ENCODE results near the gene DRD2. TPM values are rescaled to one million over a fixed set of nuclear protein-coding genes. Genes with fewer than 3 reads are reported as not detected.

DRD2 gene
- total RNA-seq, 1 donor from 2014 or later, result 0.44 TPM

- DNase-seq (ENCODE audit: low spot score), result no peak
These were observed 9.0 kb upstream of the DRD2 start for GRCh38 chr11:113484223-113484622.

GRCh38 chr11:113481672-113482071 is 6.5 kb upstream of the DRD2 start:
- no peak for DNase-seq (ENCODE audit: low spot score)

GRCh38 chr11:113481226-113481625 is 6.0 kb upstream of the DRD2 start:
- DNase-seq (ENCODE audit: low spot score), result no peak

GRCh38 chr11:113477321-113477720 is 2.1 kb upstream of the DRD2 start:
- no peak for DNase-seq (ENCODE audit: low spot score)

- DNase-seq (ENCODE audit: low spot score), result no peak
These were observed 1.4 kb upstream of the DRD2 start for GRCh38 chr11:113476553-113476952.

GRCh38 chr11:113474362-113475159 is 637 bp downstream of the DRD2 start:
- DNase-seq (ENCODE audit: low spot score), result peak; percentile 82

- no peak for DNase-seq (ENCODE audit: low spot score)
These were observed 1.2 kb downstream of the DRD2 start for GRCh38 chr11:113473983-113474361.

- no peak for DNase-seq (ENCODE audit: low spot score)
These were observed 2.7 kb downstream of the DRD2 start for GRCh38 chr11:113472471-113472870.

- no peak for DNase-seq (ENCODE audit: low spot score)
These were observed 5.0 kb downstream of the DRD2 start for GRCh38 chr11:113470233-113470632.

GRCh38 chr11:113468726-113469345 is 6.4 kb downstream of the DRD2 start:
- no peak for DNase-seq (ENCODE audit: low spot score)

- DNase-seq (ENCODE audit: low spot score), result no peak
These were observed 7.7 kb downstream of the DRD2 start for GRCh38 chr11:113467545-113467944.

GRCh38 chr11:113465786-113466185 is 9.4 kb downstream of the DRD2 start:
- DNase-seq (ENCODE audit: low spot score), result no peak

- no peak for DNase-seq (ENCODE audit: low spot score)
These were observed 10.8 kb downstream of the DRD2 start for GRCh38 chr11:113464416-113464815.

GRCh38 chr11:113462830-113463229 is 12.4 kb downstream of the DRD2 start:
- no peak for DNase-seq (ENCODE audit: low spot score)

- DNase-seq (ENCODE audit: low spot score), result no peak
These were observed 13.6 kb downstream of the DRD2 start for GRCh38 chr11:113461639-113462038.

GRCh38 chr11:113460469-113460868 is 14.7 kb downstream of the DRD2 start:
- DNase-seq (ENCODE audit: low spot score), result no peak

GRCh38 chr11:113458189-113458588 is 17.0 kb downstream of the DRD2 start:
- DNase-seq (ENCODE audit: low spot score), result no peak

GRCh38 chr11:113457784-113458183 is 17.4 kb downstream of the DRD2 start:
- no peak for DNase-seq (ENCODE audit: low spot score)

- DNase-seq (ENCODE audit: low spot score), result no peak
These were observed 20.7 kb downstream of the DRD2 start for GRCh38 chr11:113454455-113454854.

GRCh38 chr11:113449743-113450142 is 25.5 kb downstream of the DRD2 start:
- DNase-seq (ENCODE audit: low spot score), result no peak

- no peak for DNase-seq (ENCODE audit: low spot score)
These were observed 26.9 kb downstream of the DRD2 start for GRCh38 chr11:113448316-113448677.

GRCh38 chr11:113447621-113448315 is 27.4 kb downstream of the DRD2 start:
- DNase-seq (ENCODE audit: low spot score), result no peak

GRCh38 chr11:113446938-113447337 is 28.3 kb downstream of the DRD2 start:
- no peak for DNase-seq (ENCODE audit: low spot score)
